ENCODE results near the gene NKD1. TPM values are rescaled to one million over a fixed set of nuclear protein-coding genes. Genes with fewer than 3 reads are reported as not detected.

The NKD1 gene
- total and polyA plus RNA-seq, 2 of the 8 experiments (the other 6 are each of a cell fraction or from before 2014, with no cell fraction given): 0.70 to 4.5 TPM

- TF ChIP-seq SAP30 (IDR thresholded peaks at IDR 0.05; ENCODE audit: insufficient read depth, insufficient replicate concordance, low read length): no peak
- TF ChIP-seq MAFK (IDR thresholded peaks at IDR 0.05; ENCODE audit: low read depth, low read length): no peak
- TF ChIP-seq NANOG (IDR thresholded peaks at IDR 0.05; ENCODE audit: insufficient read depth, low read depth, low read length, poor library complexity, severe bottlenecking): no peak
- TF ChIP-seq SRF (IDR thresholded peaks at IDR 0.05; ENCODE audit: low read depth, low read length): no peak
- TF ChIP-seq YY1 (IDR thresholded peaks at IDR 0.05; ENCODE audit: low read depth, low read length): no peak
Observed at GRCh38 chr16:50600582-50601283, 52.5 kb downstream of the NKD1 start (continued).

Data from H1 (cell line).